ENCODE data around the gene ANKDD1A. TPM values are rescaled to one million over a fixed set of nuclear protein-coding genes. Genes with fewer than 3 reads are reported as not detected.

Gene ANKDD1A
- total and polyA plus RNA-seq, 4 donors: 2.3 to 6.8 (median 4.2) TPM

DNA sequence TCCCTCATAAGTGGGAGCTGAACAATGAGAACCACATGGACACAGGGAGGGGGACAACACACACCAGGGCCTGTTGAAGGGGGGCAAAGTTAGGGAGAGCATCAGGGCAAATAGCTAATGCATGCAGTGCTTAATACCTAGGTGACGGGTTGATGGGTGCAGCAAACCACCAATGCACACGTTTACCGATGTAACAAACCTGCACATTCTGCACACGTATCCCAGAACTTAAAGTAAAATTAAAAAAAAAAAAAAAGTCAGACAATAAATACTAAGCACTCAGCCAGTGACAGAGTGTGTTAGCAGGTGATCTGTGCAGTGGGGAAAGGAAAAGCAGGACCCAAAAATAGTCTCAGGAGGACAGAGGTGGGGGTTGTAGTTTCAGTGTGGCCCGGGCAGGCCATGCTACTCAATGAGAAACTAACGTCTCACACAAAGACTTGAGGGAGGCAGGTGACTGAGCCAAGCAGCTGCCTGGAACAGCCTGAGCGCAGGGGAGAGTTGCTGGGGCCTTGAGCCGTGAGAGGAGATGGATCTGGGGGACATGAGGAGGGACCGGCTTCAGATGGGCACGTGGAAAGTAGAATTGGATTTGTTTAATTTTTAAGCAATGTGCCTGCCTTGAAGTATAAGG, 18.4 kb downstream of the ANKDD1A start:
- H3K9ac ChIP-seq (ENCODE audit: insufficient read depth in 1 of 2, low read length in 2 of 2): no peak overlapping the region
- no peak overlapping the region for H3K4me3 ChIP-seq
- H3K27ac ChIP-seq (ENCODE audit: low read depth in 1 of 2, low read length in 1 of 2): no peak overlapping the region
- WGBS, 2 donors: 93 to 97% methylated on average over 10 of the region's 10 CpGs
- no peaks in the 10 kb centered on the region for H3K27me3 ChIP-seq (ENCODE audit: control insufficient read depth in 3 of 3, insufficient read depth in 3 of 3, low read length in 2 of 3)
- DNase-seq (no peak), ATAC-seq (ENCODE audit: insufficient read depth, low FRiP score) (no peak)
- peaks cover 0 to 2% (median 0%) of the 10 kb centered on the region in 5 donors for H3K4me1 ChIP-seq (ENCODE audit: control insufficient read depth in 5 of 5, insufficient read depth in 5 of 5, low read length in 5 of 5)
- H3K36me3 ChIP-seq (ENCODE audit: control insufficient read depth in 4 of 4, insufficient read depth in 4 of 4, low read length in 4 of 4): peaks cover 0 to 3% (median 1%) of the 10 kb centered on the region in 4 donors
- peaks cover 0 to 2% (median 0%) of the 10 kb centered on the region in 4 donors for H3K9me3 ChIP-seq (ENCODE audit: control insufficient read depth in 4 of 4, insufficient read depth in 3 of 4, low read length in 3 of 4)
- TF ChIP-seq, protein P1, sequence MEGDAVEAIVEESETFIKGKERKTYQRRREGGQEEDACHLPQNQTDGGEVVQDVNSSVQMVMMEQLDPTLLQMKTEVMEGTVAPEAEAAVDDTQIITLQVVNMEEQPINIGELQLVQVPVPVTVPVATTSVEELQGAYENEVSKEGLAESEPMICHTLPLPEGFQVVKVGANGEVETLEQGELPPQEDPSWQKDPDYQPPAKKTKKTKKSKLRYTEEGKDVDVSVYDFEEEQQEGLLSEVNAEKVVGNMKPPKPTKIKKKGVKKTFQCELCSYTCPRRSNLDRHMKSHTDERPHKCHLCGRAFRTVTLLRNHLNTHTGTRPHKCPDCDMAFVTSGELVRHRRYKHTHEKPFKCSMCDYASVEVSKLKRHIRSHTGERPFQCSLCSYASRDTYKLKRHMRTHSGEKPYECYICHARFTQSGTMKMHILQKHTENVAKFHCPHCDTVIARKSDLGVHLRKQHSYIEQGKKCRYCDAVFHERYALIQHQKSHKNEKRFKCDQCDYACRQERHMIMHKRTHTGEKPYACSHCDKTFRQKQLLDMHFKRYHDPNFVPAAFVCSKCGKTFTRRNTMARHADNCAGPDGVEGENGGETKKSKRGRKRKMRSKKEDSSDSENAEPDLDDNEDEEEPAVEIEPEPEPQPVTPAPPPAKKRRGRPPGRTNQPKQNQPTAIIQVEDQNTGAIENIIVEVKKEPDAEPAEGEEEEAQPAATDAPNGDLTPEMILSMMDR (IDR thresholded peaks at IDR 0.05; ENCODE audit: control extremely low read depth, extremely low read depth): no peak

DNA sequence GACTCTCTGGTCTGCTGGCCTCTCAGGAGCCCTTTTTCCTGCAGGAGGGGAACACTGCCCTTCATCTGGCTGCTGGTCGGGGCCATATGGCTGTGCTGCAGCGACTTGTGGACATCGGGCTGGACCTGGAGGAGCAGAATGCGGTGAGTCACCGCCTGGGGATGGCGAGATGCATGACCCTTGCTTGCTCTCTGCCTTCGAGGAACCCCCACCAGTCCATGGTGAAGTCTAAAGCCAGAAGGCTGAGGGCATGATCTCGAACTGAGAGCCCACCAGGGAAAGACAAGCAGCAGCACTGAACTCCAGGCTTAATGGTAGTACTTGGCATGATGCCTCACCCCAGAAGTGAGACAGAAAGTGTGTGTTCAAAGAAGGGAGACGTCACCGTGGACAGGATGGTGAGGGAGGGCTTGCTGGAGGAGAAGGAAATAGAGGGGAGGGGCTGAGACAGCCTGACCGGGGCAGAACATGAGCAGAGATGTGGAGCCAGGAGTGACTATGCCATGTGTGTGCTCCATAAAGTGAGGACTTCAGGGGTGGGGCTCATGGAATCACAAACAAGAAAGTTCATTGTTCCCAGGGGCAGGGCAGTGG, 19.2 kb downstream of the ANKDD1A start:
- no peaks in the 10 kb centered on the region for H3K27me3 ChIP-seq (ENCODE audit: control insufficient read depth in 3 of 3, insufficient read depth in 3 of 3, low read length in 2 of 3)
- H3K27ac ChIP-seq (ENCODE audit: low read depth in 1 of 2, low read length in 1 of 2): no peak overlapping the region
- peaks cover 0 to under 1% (median 0%) of the 10 kb centered on the region in 4 donors for H3K9me3 ChIP-seq (ENCODE audit: control insufficient read depth in 4 of 4, insufficient read depth in 3 of 4, low read length in 3 of 4)
- no peak overlapping the region for H3K4me3 ChIP-seq
- peaks cover 0 to 3% (median 1%) of the 10 kb centered on the region in 4 donors for H3K36me3 ChIP-seq (ENCODE audit: control insufficient read depth in 4 of 4, insufficient read depth in 4 of 4, low read length in 4 of 4)
- WGBS, 2 donors: 73 to 76% methylated on average over 11 of the region's 11 CpGs
- TF ChIP-seq, protein P1 (IDR thresholded peaks at IDR 0.05; ENCODE audit: control extremely low read depth, extremely low read depth): no peak
- DNase-seq (peak in 1 of 3 donors; percentile 23), ATAC-seq (ENCODE audit: insufficient read depth, low FRiP score) (peak; percentile 19)
- peaks cover 0 to 2% (median 0%) of the 10 kb centered on the region in 5 donors for H3K4me1 ChIP-seq (ENCODE audit: control insufficient read depth in 5 of 5, insufficient read depth in 5 of 5, low read length in 5 of 5)
- no peak overlapping the region for H3K9ac ChIP-seq (ENCODE audit: insufficient read depth in 1 of 2, low read length in 2 of 2)

DNA sequence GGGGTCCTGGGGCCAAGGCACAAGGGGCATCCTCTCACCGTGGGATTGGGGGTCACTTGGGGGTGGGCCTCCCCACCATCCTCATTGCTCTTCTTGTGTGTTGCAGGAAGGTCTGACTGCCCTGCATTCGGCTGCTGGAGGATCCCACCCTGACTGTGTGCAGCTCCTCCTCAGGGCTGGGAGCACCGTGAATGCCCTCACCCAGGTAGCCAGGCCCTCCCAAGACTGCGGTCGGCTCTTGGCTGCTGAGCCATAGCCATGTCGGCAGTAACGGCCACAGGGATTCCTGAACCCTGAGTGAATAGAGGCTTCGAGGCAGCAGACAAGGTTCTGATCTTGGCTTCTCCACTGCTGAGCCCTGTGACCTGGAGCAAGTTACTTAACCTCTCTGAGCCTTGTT, 19.7 kb downstream of the ANKDD1A start:
- no peak for ATAC-seq (ENCODE audit: insufficient read depth, low FRiP score)
- Histone ChIP-seq H3K36me3 (ENCODE audit: control insufficient read depth in 4 of 4, insufficient read depth in 4 of 4, low read length in 4 of 4) (peaks cover 0 to 3% (median 1%) of the 10 kb centered on the region in 4 donors), H3K27ac (ENCODE audit: low read depth in 1 of 2, low read length in 1 of 2) (no peak overlapping the region), H3K27me3 (ENCODE audit: control insufficient read depth in 3 of 3, insufficient read depth in 3 of 3, low read length in 2 of 3) (no peaks in the 10 kb centered on the region), H3K9ac (ENCODE audit: insufficient read depth in 1 of 2, low read length in 2 of 2) (no peak overlapping the region), H3K4me1 (ENCODE audit: control insufficient read depth in 5 of 5, insufficient read depth in 5 of 5, low read length in 5 of 5) (peaks cover 0 to 2% (median 0%) of the 10 kb centered on the region in 5 donors), H3K9me3 (ENCODE audit: control insufficient read depth in 4 of 4, insufficient read depth in 3 of 4, low read length in 3 of 4) (no peaks in the 10 kb centered on the region), H3K4me3 (no peak overlapping the region)
- no peak for DNase-seq
- 90 to 95% methylated on average over 8 of the region's 8 CpGs for WGBS, 2 donors
- TF ChIP-seq, protein P1 (IDR thresholded peaks at IDR 0.05; ENCODE audit: control extremely low read depth, extremely low read depth): no peak
